HG03442 (cell line): ENCODE measurements around the gene TRIO.
A peak's percentile ranks its signal among the peaks of the same experiment; 100 is the strongest.

ENCODE experiments used
- ATAC-seq: cut with Tn5 transposase; IDR thresholded peaks from one replicate; pipeline ENCODE4 v1.9.1; 2021; ENCODE audit warnings: mild to moderate bottlenecking, moderate library complexity; ENCODE audit not compliant: unreplicated experiment

The TRIO gene

DNA sequence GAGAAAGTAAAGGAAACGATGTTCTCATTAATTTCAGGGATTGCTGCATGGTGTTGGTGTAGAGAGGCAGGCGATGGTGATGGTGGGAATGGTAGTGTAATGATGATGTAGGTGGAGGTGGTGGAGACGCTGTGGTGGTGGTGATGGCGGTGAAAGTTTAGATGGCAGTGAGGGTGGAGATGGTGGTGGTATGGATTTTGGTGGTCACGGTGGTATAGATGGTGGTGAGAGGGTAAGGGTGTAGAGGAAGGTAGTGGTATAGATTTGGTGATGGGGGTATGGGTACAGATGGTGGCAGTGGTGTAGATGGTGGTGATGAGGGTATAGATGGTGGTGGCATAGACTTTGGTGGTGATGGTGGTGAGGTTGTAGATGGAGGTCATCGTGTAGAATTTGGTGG is 259.3 kb downstream of the TRIO start:
- no peak for ATAC-seq

GRCh38 chr5:14404780-14405179 is 261.6 kb downstream of the TRIO start:
- no peak for ATAC-seq

DNA sequence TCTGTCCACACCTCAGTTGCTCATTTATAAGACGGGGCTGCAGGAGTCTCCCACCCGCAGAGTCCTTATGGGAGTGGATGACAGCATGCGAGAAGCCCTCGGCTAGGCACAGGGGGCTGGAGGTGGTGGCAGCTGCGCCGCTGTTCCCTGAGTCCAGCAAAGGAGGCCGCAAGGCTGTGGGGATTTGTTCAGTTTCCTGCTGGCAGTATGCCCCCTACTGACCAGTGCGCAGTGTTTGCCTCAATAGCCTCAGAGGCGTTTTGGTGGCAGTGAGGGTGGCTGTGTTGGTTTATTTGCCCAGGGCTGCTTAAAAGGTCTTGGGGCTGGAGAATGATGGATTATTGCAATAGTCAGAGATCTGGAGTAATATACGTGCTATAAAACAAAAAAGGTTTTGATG is 262.1 kb downstream of the TRIO start:
- ATAC-seq = no peak

DNA sequence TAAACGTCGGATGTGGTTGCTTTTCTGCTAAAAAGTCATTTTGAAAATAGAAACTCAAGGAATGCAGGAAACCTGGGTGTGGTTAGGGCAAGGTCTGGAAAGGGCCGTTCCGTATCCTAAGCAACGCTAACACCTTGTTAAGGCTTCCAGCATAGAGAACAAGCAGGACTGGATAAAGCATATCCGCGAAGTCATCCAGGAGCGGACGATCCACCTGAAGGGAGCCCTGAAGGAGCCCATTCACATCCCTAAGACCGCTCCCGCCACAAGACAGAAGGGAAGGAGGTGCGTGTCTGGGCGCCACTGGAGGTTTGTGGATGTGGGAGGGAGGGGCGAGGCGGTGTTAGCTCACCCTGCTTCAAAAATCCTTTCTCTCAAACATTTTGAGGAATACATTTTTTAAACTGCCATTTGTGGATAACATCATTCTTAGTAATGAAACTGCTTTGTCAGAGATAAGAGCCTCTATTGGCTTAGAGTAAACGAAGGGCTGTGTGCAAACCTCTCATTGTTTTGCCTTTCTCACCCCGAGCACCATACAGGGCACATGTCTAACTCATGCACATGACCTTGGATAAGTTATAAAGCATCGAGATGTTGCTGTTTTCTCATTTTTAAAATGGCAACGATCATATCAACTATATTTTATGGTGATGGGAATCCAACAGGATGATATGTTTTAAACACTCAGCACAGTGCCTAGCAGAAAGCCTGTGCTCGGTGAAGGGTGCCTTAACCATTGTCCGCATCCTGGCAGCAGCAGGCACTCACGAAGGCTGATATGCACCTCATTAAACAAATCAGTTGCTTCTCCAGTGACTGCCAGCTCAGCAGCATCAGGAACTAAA is 262.8 kb downstream of the TRIO start:
- ATAC-seq = no peak

- ATAC-seq = no peak
Observed at GRCh38 chr5:14406554-14406849, 263.4 kb downstream of the TRIO start.

DNA sequence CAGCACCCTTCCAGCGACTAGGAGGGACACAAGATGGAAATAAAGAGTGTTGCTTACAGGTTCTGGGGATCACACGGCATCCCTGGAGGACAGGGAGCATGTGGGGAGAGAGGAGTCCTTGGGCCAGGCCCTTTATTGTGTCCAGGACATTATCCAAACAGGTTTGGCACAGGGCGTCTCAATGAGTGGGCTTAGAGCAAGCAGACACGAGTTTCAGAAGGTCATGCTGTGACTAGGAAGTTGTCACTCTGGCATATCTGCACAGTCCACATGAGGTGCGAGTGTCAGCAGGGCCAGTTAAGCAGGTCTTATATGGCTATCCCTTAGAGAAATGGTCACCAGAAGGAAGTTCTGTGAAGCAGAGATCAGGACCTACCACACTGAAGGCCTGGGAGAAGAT is 263.9 kb downstream of the TRIO start:
- no peak for ATAC-seq

- no peak for ATAC-seq
Observed at GRCh38 chr5:14407746-14408175, 264.6 kb downstream of the TRIO start.

- ATAC-seq = no peak
Observed at GRCh38 chr5:14408969-14409586, 265.9 kb downstream of the TRIO start.

DNA sequence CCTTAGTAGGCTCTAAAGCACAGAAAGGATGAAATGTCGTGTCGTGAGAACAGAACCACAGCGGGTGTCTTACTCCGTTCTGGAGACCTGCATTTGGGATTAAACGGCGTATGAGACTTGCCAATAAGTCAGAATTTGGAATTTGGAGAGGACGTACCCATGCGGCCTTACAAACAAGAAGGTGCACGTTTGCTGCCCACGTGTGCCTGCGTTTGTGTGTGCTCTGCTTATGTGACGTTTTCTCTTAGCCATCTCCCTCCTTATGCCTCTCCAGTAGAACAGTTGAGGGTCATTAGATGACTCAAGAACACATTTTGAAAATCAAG is 266.9 kb downstream of the TRIO start:
- no peak for ATAC-seq

GRCh38 chr5:14410394-14411201 is 267.5 kb downstream of the TRIO start:
- ATAC-seq = no peak

DNA sequence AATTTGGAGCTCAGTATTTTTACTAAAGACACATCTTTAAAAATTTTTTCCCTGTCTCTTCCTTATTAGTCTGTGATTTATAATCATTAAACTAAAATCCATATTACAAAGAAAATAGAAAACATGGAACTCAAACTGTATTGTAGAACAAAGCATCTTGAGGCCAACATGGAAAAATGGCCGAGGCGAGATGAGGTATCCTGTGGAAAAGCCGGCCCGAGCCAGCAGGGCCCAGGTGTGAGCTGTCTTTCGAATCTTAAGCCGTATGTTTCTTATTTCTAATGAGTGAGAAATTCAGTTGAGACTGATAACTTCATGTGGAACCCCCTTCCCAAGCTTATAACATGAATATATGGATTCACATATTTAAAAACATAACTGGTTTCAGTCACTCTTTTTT is 268.1 kb downstream of the TRIO start:
- no peak for ATAC-seq

DNA sequence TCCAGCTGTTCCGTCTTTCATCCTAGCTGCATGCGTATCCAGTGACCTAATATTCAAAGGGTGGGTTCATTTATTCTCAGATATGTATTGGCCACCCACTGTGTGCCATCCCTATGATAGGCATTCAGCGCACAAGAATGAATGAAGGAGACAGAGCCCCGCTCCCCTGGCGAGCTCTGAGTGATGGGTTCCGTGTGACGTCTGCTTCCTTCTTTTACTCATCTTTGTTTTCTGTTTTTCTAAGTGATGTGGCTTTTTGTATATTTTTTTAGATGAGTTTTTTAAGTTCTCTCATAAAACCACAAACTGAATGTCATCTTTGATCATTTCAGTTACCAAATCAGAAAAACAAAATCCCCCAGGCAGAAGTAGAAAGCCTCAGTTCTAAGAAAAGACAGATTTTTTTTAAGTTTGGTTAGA is 270.2 kb downstream of the TRIO start:
- ATAC-seq = no peak

DNA sequence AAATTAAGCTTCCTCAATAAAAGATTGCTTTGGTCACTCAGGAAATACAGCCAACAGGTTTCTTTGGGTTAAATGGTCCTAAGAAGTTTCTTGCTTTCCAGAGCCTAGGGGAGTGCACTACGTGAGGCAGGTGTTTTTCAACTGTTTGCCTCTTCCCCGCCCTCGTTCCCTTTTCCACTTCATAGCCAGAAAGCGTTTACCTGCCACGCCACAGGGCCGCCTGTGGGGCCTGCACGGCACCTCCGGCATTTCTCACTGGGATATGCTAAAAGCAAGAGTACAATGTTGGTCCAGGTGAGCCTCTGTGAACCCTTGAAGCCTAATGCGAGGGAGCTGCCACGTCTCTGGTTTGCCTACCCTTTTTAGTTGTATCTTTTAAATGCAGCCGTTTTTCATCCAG is 270.9 kb downstream of the TRIO start:
- ATAC-seq = no peak

DNA sequence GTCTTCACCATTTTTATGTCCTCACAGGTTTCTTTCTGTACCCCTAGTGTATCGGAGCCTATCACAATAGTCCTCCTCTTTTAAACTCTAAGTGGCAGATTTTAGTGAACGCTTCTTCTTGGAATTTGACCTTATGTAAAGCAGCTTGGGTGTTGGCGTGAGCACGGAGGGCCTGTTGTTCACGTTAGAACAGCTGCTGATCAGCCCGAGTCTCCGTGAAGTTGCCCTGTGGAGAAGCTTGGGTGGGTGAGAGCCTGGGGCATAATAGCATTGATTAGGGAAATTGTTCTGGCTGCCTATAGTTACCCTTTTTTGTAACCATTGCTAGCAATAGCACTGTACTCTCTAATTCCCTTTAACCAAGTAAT is 271.5 kb downstream of the TRIO start:
- no peak for ATAC-seq

- ATAC-seq = peak; percentile 71
Observed at GRCh38 chr5:14415024-14415697, 272.0 kb downstream of the TRIO start.

GRCh38 chr5:14415698-14416074 is 272.5 kb downstream of the TRIO start:
- peak; percentile 11 for ATAC-seq

DNA sequence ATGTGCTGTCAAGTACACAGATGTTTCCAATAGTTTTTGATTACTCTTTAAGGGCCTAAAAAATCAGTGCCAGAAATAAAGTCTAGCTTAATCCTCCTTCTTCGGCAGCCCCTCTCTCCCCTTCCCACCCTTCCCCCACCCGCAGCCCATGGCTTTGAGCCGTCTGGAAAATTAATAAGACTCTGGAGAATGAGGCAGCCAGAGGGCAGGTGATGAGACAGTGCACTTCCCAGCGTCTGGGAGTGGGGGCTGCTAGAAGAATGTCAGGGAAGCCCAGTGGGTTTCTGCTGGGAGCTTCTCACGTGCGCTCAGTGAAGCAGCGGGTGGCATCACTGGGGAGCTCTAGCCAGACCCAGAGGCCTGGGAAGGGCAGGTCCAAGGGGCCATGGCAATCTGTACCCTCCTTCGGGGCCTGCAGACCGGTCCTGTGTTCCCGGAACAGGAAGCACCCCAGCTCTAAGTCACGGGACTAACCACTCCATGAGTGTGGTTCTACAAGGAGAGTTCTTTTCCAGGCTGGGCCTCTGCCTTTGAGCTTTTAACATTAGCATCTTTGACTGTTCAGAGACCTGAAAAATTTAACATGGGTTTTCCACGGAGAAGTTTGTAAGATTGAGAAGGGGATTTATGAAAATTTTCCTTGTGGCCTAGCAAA is 273.6 kb downstream of the TRIO start:
- ATAC-seq = no peak

DNA sequence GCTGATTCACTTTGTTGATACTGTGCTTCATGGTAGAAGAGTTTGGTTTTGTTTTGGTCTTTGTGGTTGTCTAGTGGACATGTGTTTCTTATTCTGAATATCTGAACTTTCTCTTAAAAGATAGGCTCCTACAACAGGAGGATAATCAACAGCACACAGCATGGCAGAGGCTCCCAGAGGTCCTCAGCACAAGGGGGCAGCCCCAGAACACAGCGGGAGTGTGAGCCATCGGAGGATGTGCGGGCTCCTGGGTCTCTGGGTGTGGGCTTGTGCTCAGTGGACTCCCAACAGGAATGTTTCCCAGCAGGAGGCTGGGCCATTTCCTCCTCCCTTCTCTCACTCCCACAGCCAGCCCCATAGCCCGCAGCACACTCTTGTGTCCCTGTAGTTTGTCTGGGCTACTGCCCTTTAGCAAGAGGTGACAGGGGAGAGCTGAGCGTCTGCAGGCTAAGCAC is 274.2 kb downstream of the TRIO start:
- ATAC-seq = no peak

GRCh38 chr5:14417792-14418765 is 274.9 kb downstream of the TRIO start:
- ATAC-seq = no peak

- ATAC-seq = no peak
Observed at GRCh38 chr5:14419686-14420085, 276.5 kb downstream of the TRIO start.
